Activated T-helper 2 cell treated with anti-CD3 and anti-CD28 coated beads, Interferon-gamma antibody, Interleukin-2, Interleukin-4, amounts not matched to agents 10 μg/mL and 5 μg/mL and 100 μg/mL, durations not matched to agents 14 hours and 24 hours and 36 hours (primary cell): ENCODE results near the gene CDKAL1. TPM values are rescaled to one million over a fixed set of nuclear protein-coding genes. Genes with fewer than 3 reads are reported as not detected.

Experiments used
- DNase-seq: peaks from one replicate; pipeline ENCODE4 v3.0.0; 2021; ENCODE audit warnings: low spot score
- H3K27ac Mint-ChIP-seq: one replicate; pipeline ENCODE4 v1.8.0; 2021; ENCODE audit warnings: mixed read lengths
- H3K27me3 Mint-ChIP-seq: one replicate; pipeline ENCODE4 v1.8.0; 2021; ENCODE audit warnings: low read depth, mixed read lengths
- H3K36me3 Mint-ChIP-seq: one replicate; pipeline ENCODE4 v1.8.0; 2021; ENCODE audit warnings: low read depth, mixed read lengths
- H3K4me1 Mint-ChIP-seq: one replicate; pipeline ENCODE4 v1.8.0; 2021; ENCODE audit warnings: low read depth, mixed read lengths
- H3K4me3 Mint-ChIP-seq: one replicate; pipeline ENCODE4 v1.8.0; 2021; ENCODE audit warnings: low read depth, mild to moderate bottlenecking, moderate library complexity, mixed read lengths
- H3K9me3 Mint-ChIP-seq: one replicate; pipeline ENCODE4 v1.8.0; 2021; ENCODE audit warnings: mixed read lengths
- intact Hi-C: fragments of 100-400 bp; cut with micrococcal nuclease; formaldehyde crosslinking; loops from one replicate; pipeline ENCODE4 v1.15.1; 2023
- total RNA-seq: library from RNA; stranded (reverse); gene quantifications from 2 replicates; pipeline ENCODE4 v1.2.3, GENCODE V29; 2022

The CDKAL1 gene
- total RNA-seq, 1 donor from 2014 or later: 31.2 TPM

DNA sequence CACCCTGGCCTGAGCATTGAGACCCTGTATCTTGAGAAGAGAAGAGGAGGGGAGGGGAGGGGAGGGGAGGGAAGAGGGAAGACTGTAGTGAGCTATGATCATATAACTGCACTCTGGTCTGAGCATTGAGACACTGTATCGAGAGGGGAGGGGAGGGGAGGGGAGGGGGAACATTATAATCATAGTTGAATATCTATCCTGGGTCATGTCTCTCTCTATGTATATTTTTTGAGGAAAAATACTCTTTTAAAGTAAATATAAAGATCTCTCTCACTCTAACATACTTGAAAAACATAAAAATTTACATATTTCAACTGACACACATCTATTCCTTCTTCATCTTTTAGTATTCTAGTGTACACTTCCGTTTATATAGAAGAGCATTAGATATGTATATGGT, 431.0 kb downstream of the CDKAL1 start:
- Mint-ChIP-seq H3K4me3 (no peak overlapping the region), H3K27ac (no peak overlapping the region), H3K4me1 (no peaks in the 10 kb centered on the region), H3K36me3 (peaks cover 8% of the 10 kb centered on the region), H3K9me3 (peaks cover 6% of the 10 kb centered on the region), H3K27me3 (no peaks in the 10 kb centered on the region)
- DNase-seq: no peak
- intact Hi-C loops: no loop called here

DNA sequence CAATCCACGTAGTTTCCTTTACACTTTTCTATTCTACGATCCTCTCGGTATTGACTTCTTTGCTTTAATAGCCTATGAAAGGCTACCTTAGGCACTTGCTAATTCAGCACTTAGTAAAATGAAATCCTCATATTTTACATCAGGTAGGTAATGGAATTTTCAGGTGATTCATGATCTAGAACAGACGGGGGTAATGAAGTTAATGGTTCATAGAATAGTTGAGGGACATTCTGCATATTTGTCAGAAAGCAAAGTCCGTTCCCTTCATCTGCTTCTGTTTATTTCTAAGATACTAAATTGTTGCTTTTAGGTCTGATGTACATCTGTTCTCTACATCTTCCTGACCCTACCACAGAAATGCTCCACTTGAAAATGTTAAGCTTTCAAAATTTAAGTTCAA, 431.7 kb downstream of the CDKAL1 start:
- Mint-ChIP-seq H3K4me3 (no peak overlapping the region), H3K27ac (no peak overlapping the region)
- intact Hi-C loops: no loop called here

DNA sequence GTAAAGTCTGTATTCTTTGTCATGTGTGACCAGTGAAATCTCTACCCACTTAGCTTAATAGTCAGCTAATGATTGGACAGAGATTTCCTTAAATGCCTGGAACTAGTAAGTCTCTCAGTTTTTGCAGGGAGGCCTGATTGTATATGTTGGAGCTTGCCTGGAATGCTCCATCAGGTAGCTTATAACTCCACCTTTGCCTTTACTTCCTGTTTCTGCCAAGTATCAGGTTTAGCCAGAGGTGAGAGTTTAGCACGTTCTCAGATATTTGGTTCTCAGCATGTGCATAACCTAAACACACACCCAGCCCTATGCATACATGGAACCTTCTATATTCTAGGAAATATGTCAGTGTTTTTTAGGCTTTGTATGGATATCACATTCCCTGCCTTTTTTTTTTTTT, 435.3 kb downstream of the CDKAL1 start:
- intact Hi-C loops: no loop called here
- Mint-ChIP-seq H3K36me3 (peaks cover 3% of the 10 kb centered on the region), H3K4me1 (no peaks in the 10 kb centered on the region), H3K4me3 (no peak overlapping the region), H3K27me3 (no peaks in the 10 kb centered on the region), H3K27ac (no peak overlapping the region), H3K9me3 (peaks cover 6% of the 10 kb centered on the region)
- DNase-seq: no peak

More for the DNA sequence above, 431.7 kb downstream of the CDKAL1 start:
- Mint-ChIP-seq H3K27me3 (no peaks in the 10 kb centered on the region), H3K9me3 (peaks cover 6% of the 10 kb centered on the region), H3K4me1 (no peaks in the 10 kb centered on the region), H3K36me3 (peaks cover 7% of the 10 kb centered on the region)
- DNase-seq: no peak

DNA sequence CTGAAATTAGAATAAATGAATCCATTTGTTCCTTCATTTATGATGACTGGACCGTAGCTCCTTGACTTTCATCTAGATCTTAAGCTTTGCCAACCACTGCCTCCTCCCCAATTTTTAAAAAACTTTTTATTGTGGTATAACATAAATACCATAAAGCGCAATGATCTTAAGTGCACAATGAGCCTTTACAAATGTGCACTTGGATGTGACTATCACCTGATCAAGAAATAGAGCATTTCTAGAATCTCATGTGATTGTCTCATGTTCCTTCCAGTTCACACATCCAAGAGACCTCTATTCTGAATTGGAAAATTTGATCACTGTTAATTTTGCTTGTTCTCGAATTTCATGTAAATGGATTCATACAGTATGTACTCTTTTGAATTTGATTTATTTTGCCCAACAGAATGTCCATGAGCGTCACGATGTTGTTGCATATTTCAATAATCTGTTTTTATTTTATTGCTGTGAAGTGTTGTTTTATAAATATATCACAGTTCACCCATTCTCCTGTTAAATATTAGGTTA, 442.2 kb downstream of the CDKAL1 start:
- no peak for DNase-seq
- H3K27ac Mint-ChIP-seq: no peak overlapping the region
- intact Hi-C loops: no loop called here
- H3K9me3 Mint-ChIP-seq: peaks cover 7% of the 10 kb centered on the region
- H3K36me3 Mint-ChIP-seq: no peaks in the 10 kb centered on the region
- H3K27me3 Mint-ChIP-seq: no peaks in the 10 kb centered on the region
- no peak overlapping the region for H3K4me3 Mint-ChIP-seq
- H3K4me1 Mint-ChIP-seq: peaks cover 5% of the 10 kb centered on the region

DNA sequence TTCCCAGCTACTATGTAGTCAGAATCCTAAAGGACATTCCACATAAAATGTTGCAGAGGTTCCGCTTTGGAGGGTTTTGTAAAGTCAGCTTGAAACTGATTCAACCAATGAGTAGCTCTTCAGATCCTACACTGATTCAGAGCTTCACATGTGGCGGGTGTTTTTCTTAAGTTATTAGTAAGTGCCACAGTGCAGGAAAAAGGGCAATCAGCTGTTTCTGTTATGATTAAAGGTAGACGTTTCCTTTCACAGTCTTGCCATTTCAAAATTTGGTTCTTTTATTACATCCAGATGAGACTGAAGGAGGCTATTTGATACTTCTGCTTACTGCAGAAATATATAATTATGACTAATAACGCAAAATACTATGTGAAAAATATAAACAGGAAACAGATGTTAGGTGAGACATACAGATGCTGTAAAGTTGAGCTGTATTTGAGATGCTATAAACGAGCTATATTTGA, 443.9 kb downstream of the CDKAL1 start:
- Mint-ChIP-seq H3K4me1 (peaks cover 5% of the 10 kb centered on the region), H3K27me3 (no peaks in the 10 kb centered on the region), H3K27ac (no peak overlapping the region), H3K36me3 (no peaks in the 10 kb centered on the region), H3K4me3 (no peak overlapping the region), H3K9me3 (peaks cover 7% of the 10 kb centered on the region)
- no peak for DNase-seq
- intact Hi-C loops: no loop called here

DNA sequence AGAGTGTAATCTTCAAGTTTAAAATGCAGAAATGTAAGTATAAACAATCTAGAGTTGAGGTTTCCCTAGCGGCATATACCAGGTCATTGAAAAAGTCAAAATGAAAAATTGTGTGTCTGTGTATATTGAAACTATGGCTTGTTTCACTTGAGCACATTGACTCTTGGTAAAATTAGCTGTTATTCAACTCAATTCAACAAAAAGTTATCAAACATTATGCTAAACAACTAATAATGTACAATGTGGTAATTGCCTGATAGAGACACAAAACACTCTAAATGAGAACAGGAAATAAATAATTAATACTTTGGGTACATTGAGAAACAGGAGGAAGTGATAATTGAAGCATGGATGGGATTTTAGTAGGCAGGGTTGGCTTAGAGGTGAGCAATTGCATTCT, 444.8 kb downstream of the CDKAL1 start:
- DNase-seq: no peak
- Mint-ChIP-seq H3K9me3 (peaks cover 13% of the 10 kb centered on the region), H3K36me3 (peaks cover 4% of the 10 kb centered on the region), H3K4me1 (peaks cover 5% of the 10 kb centered on the region), H3K27ac (no peak overlapping the region), H3K4me3 (no peak overlapping the region), H3K27me3 (no peaks in the 10 kb centered on the region)
- intact Hi-C loops: no loop called here

DNA sequence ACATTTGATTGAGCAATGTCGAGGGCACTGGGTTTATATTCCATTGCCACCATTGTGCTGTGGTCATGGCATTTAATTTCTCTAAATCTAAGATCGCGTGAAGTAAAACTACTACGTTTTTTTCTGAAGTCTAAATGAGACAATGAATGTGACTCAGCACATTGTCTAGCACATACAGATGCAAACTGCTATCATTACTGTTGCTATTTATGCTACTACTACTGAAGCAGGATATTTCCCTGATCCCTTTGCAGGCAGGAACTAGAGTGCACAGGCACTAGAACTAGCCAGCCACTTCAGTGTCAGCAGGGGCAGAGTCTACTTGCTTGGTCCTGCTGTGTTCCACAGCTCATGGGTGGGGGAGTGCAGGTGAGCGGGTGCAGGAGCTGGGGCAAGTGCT, 449.7 kb downstream of the CDKAL1 start:
- H3K27me3 Mint-ChIP-seq: no peaks in the 10 kb centered on the region
- intact Hi-C loops: no loop called here
- H3K36me3 Mint-ChIP-seq: peaks cover 9% of the 10 kb centered on the region
- no peak overlapping the region for H3K27ac Mint-ChIP-seq
- no peaks in the 10 kb centered on the region for H3K4me1 Mint-ChIP-seq
- no peak for DNase-seq
- no peak overlapping the region for H3K4me3 Mint-ChIP-seq
- H3K9me3 Mint-ChIP-seq: peaks cover 24% of the 10 kb centered on the region

DNA sequence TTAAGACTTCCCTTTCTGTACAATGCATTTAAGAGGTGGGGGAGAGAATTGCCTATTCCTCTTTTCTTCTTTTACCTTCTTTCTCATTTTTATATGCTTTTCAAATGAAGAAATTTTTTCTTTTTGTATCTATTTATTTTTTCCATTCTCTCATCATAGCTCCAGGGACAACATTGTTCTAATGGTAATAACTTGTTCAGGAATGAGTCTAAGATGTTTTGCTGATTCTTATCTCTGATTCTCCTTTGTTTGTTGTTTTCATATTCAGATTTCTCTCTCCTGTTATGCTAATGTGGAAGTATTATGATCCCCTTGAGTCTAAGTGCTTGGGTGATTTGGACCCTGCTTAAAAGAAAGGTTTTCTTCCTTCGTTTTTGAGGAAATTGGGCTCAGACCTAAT, 451.6 kb downstream of the CDKAL1 start:
- intact Hi-C loops: no loop called here
- peaks cover 9% of the 10 kb centered on the region for H3K36me3 Mint-ChIP-seq

DNA sequence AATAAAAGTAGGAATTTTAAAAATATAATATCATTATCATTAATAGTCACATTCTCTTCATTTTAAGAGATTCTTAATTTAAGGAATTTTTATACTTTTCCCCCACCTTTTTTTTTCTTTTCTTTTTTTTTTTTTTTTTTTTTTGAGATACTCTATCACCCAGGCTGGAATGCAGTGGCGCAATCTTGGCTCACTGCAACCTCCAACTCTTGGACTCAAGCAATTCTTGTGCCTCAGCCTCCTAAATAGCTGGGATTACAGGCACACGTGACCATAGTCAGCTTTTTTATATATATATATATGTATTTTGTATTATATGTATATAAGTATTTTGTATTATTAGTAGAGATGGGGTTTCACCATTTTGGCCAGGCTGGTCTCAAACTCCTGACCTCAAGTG, 457.7 kb downstream of the CDKAL1 start:
- peaks cover 4% of the 10 kb centered on the region for H3K36me3 Mint-ChIP-seq
- DNase-seq: no peak
- H3K27me3 Mint-ChIP-seq: no peaks in the 10 kb centered on the region
- H3K27ac Mint-ChIP-seq: no peak overlapping the region
- H3K9me3 Mint-ChIP-seq: no peaks in the 10 kb centered on the region
- H3K4me1 Mint-ChIP-seq: no peaks in the 10 kb centered on the region
- intact Hi-C loops: no loop called here
- H3K4me3 Mint-ChIP-seq: no peak overlapping the region

More for the DNA sequence above, 451.6 kb downstream of the CDKAL1 start:
- Mint-ChIP-seq H3K27ac (no peak overlapping the region), H3K4me1 (no peaks in the 10 kb centered on the region), H3K27me3 (no peaks in the 10 kb centered on the region), H3K4me3 (no peak overlapping the region), H3K9me3 (peaks cover 22% of the 10 kb centered on the region)
- DNase-seq: no peak

DNA sequence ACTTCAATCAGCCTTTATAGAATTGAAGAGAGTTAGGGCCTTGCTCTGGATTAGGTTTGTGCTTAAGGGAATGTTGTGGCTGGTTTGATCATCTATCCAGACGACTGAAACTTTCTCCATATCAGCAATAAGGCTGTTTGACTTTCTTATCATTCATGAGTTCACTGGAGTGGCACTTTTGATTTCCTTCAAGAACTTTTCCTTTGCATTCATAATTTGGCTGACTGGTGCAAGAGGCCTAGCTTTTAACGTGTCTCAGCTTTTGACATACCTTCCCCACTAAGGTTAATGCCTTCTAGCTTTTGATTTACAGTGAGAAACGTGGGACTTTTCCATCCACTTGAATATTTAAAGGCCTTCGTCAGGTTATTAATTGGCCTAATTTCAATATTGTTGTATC, 461.8 kb downstream of the CDKAL1 start:
- DNase-seq: no peak
- H3K4me3 Mint-ChIP-seq: no peak overlapping the region
- H3K4me1 Mint-ChIP-seq: no peaks in the 10 kb centered on the region
- H3K27me3 Mint-ChIP-seq: no peaks in the 10 kb centered on the region
- peaks cover 11% of the 10 kb centered on the region for H3K36me3 Mint-ChIP-seq
- H3K9me3 Mint-ChIP-seq: no peaks in the 10 kb centered on the region
- intact Hi-C loops: no loop called here
- no peak overlapping the region for H3K27ac Mint-ChIP-seq

DNA sequence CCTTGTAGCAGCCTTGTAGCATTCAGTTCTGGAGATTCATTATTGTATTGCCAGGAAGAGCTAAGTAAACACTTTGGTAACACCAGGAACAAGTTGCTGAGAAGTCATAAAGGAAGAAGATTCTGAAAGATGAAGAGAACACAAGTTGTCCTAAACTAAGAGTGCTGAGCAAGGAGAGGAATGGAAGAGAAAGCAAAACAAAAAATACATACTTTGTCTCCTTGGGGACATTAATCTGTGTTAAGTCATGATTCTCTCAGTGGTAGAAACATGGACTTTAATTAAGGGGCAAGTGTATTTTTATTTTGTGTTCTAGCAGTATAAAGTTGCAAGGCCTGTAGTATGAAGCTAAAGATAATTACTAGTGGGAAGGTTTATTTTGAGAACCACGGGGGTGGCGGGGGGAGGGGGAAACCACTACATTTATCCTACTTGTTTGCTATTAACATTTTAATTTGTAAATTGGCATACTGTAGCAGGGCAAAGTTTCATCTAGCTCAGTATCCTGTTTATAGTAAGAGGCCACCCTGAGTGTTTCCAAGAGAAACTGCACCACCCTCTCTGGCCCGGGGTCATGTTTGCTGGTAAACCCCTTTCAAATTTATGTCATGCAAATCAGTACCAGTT, 463.0 kb downstream of the CDKAL1 start:
- H3K4me3 Mint-ChIP-seq: no peak overlapping the region
- intact Hi-C loops: no loop called here
- no peak overlapping the region for H3K27ac Mint-ChIP-seq
- no peaks in the 10 kb centered on the region for H3K4me1 Mint-ChIP-seq
- no peaks in the 10 kb centered on the region for H3K27me3 Mint-ChIP-seq
- no peak for DNase-seq
- no peaks in the 10 kb centered on the region for H3K9me3 Mint-ChIP-seq
- H3K36me3 Mint-ChIP-seq: peaks cover 23% of the 10 kb centered on the region

DNA sequence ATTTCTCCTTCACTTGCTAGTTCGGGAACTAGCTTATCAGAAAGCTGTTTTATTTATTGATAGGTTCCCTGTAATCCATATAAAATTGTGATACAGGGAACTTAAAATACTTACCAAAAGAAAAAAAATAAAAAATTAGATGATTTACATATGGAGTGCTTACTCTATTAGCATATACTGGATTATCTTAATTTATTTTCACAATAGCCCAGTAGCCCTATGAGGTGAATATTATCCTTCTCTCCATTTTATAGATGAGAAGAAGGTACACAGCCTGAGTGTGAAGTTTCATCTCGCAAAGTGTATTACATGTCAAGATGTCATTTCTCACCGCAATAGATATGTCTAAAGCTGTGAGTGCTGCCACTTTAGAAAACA, 463.5 kb downstream of the CDKAL1 start:
- intact Hi-C loops: no loop called here

DNA sequence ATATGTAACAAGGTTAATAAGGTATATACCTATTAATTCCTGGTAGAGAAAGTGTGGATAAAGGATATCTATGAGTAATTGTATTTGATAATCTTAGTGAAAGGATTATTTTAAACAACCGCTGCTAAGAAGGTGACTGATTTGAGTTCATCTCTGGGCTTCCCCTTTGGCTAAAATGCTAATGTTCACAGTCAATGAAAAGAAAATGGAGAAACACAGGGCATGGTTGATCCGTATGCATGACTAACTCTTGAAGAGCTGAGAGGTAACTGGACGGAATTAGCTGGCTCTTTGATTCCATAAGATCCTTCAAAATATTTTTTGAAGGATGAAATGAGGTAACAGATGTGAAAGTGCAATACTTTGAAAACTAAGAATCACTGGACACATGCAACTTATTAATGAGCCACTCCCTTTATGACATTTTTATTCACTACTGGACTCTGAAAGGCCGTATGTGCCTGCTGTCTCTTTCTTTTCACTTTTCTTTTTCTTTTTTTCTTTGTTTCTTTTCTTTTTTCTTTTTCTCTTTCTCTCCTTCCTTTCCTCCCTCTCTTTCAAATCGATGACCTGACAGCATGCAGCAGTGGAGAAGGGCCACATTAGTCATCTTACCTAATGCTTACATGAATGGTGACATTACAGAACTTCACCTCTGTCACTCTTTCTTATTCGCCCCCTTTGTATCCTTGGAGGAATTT, 464.6 kb downstream of the CDKAL1 start:
- no peak overlapping the region for H3K27ac Mint-ChIP-seq
- no peak for DNase-seq
- H3K4me3 Mint-ChIP-seq: no peak overlapping the region
- intact Hi-C loops: no loop called here
- H3K27me3 Mint-ChIP-seq: no peaks in the 10 kb centered on the region
- H3K36me3 Mint-ChIP-seq: peaks cover 28% of the 10 kb centered on the region
- peaks cover 2% of the 10 kb centered on the region for H3K4me1 Mint-ChIP-seq
- no peaks in the 10 kb centered on the region for H3K9me3 Mint-ChIP-seq

More for the DNA sequence above, 463.5 kb downstream of the CDKAL1 start:
- no peaks in the 10 kb centered on the region for H3K9me3 Mint-ChIP-seq
- no peaks in the 10 kb centered on the region for H3K27me3 Mint-ChIP-seq
- H3K36me3 Mint-ChIP-seq: peaks cover 24% of the 10 kb centered on the region
- DNase-seq: no peak
- H3K27ac Mint-ChIP-seq: no peak overlapping the region
- no peaks in the 10 kb centered on the region for H3K4me1 Mint-ChIP-seq
- H3K4me3 Mint-ChIP-seq: no peak overlapping the region
